HEK293 (cell line): Measurements from ENCODE around the gene PDE9A.
"Not testable (repeated sequence)": the region's sequence is repeated elsewhere in the genome, so short reads cannot be mapped to it uniquely, and the experiment has no call there.

Experiments used
- MZF1 ChIP-seq: fragments of 450-650 bp; formaldehyde crosslinking; IDR thresholded peaks from 2 replicates; pipeline ENCODE4 v1.5.1; 2017; ENCODE audit warnings: missing biosample characterization, missing genetic modification characterization, borderline replicate concordance
- PATZ1 ChIP-seq: fragments of 450-650 bp; formaldehyde crosslinking; IDR thresholded peaks from 2 replicates; pipeline ENCODE4 v1.5.1; 2016; ENCODE audit warnings: missing biosample characterization, missing genetic modification characterization
- SALL2 ChIP-seq: fragments of 450-650 bp; formaldehyde crosslinking; IDR thresholded peaks from 2 replicates; pipeline ENCODE4 v1.5.0; 2017; ENCODE audit warnings: missing biosample characterization, mild to moderate bottlenecking, missing genetic modification characterization, borderline replicate concordance
- TRIM28 ChIP-seq: IDR thresholded peaks from 2 replicates; pipeline ENCODE4 v1.6.1; 2011; ENCODE audit warnings: low read length, control low read depth, borderline replicate concordance
- ZNF146 ChIP-seq: fragments of 450-650 bp; formaldehyde crosslinking; IDR thresholded peaks from 2 replicates; pipeline ENCODE4 v1.5.1; 2016; ENCODE audit warnings: missing biosample characterization, missing genetic modification characterization
- ZNF362 ChIP-seq: fragments of 450-650 bp; formaldehyde crosslinking; IDR thresholded peaks from 2 replicates; pipeline ENCODE4 v1.5.1; 2016; ENCODE audit warnings: missing biosample characterization, missing genetic modification characterization
- ZNF658 ChIP-seq: fragments of 450-650 bp; formaldehyde crosslinking; IDR thresholded peaks from 2 replicates; pipeline ENCODE4; 2016; ENCODE audit warnings: missing biosample characterization, missing genetic modification characterization
- TF ChIP-seq, protein P1 (sequence below): sonication (generic); formaldehyde crosslinking; IDR thresholded peaks from 2 replicates; pipeline ENCODE4 v1.8.1; 2022; ENCODE audit warnings: mild to moderate bottlenecking, moderate library complexity, missing genetic modification reagents
- TF ChIP-seq, protein P2 (sequence below): fragments of 450-650 bp; formaldehyde crosslinking; IDR thresholded peaks from 2 replicates; pipeline ENCODE4 v1.5.1; 2016; ENCODE audit warnings: missing biosample characterization, missing genetic modification characterization

GRCh38 chr21:42807293-42807895 is 154.0 kb downstream of the PDE9A start:
- TF ChIP-seq, protein P1, sequence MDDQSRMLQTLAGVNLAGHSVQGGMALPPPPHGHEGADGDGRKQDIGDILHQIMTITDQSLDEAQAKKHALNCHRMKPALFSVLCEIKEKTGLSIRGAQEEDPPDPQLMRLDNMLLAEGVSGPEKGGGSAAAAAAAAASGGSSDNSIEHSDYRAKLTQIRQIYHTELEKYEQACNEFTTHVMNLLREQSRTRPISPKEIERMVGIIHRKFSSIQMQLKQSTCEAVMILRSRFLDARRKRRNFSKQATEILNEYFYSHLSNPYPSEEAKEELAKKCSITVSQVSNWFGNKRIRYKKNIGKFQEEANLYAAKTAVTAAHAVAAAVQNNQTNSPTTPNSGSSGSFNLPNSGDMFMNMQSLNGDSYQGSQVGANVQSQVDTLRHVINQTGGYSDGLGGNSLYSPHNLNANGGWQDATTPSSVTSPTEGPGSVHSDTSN, result not testable (repeated sequence)
- TF ChIP-seq, protein P2, sequence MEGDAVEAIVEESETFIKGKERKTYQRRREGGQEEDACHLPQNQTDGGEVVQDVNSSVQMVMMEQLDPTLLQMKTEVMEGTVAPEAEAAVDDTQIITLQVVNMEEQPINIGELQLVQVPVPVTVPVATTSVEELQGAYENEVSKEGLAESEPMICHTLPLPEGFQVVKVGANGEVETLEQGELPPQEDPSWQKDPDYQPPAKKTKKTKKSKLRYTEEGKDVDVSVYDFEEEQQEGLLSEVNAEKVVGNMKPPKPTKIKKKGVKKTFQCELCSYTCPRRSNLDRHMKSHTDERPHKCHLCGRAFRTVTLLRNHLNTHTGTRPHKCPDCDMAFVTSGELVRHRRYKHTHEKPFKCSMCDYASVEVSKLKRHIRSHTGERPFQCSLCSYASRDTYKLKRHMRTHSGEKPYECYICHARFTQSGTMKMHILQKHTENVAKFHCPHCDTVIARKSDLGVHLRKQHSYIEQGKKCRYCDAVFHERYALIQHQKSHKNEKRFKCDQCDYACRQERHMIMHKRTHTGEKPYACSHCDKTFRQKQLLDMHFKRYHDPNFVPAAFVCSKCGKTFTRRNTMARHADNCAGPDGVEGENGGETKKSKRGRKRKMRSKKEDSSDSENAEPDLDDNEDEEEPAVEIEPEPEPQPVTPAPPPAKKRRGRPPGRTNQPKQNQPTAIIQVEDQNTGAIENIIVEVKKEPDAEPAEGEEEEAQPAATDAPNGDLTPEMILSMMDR (tag by site-specific recombination), result not testable (repeated sequence)
- not testable (repeated sequence) for TF ChIP-seq ZNF658; ZNF362 (tag by site-specific recombination); TRIM28; SALL2; PATZ1 (tag by site-specific recombination); ZNF146 (tag by site-specific recombination); MZF1 (tag by site-specific recombination)
